Parathyroid adenoma (tissue), 2 donors: ENCODE data around the gene CEP170B.
"Not testable (repeated sequence)": the region's sequence is repeated elsewhere in the genome, so short reads cannot be mapped to it uniquely, and the experiment has no call there.

ENCODE experiments used
- H2AFZ ChIP-seq: fragments of 300-600 bp; sonication (generic); one replicate; pipeline ENCODE4 v1.7.0; 2017; ENCODE audit warnings: antibody characterized with exemption, mild to moderate bottlenecking
- H3K27ac ChIP-seq: fragments of 300-600 bp; sonication (generic); one replicate; pipeline ENCODE4 v1.7.0; 2017
- H3K27me3 ChIP-seq: fragments of 300-600 bp; sonication (generic); one replicate; pipeline ENCODE4 v1.7.0; 2017; ENCODE audit warnings: low read length; ENCODE audit not compliant: control insufficient read depth, insufficient read depth
- H3K36me3 ChIP-seq: fragments of 300-600 bp; sonication (generic); one replicate; pipeline ENCODE4 v1.7.0; 2017; ENCODE audit warnings: low read length; ENCODE audit not compliant: control insufficient read depth, insufficient read depth
- H3K4me1 ChIP-seq: fragments of 300-600 bp; sonication (generic); one replicate; pipeline ENCODE4 v1.7.0; 2017; ENCODE audit warnings: control low read depth
- H3K4me2 ChIP-seq: fragments of 300-600 bp; sonication (generic); one replicate; pipeline ENCODE4 v1.7.0; 2017; ENCODE audit warnings: low read length
- H3K4me3 ChIP-seq: fragments of 300-600 bp; sonication (generic); one replicate; pipeline ENCODE4 v1.7.0; 2017; ENCODE audit warnings: low read depth, low read length
- H3K79me2 ChIP-seq: fragments of 300-600 bp; sonication (generic); one replicate; pipeline ENCODE4 v1.7.0; 2017; ENCODE audit warnings: control low read depth
- H3K9ac ChIP-seq: fragments of 300-600 bp; sonication (generic); one replicate; pipeline ENCODE4 v1.7.0; 2017; ENCODE audit warnings: mild to moderate bottlenecking
- H3K9me3 ChIP-seq: fragments of 300-600 bp; sonication (generic); one replicate; pipeline ENCODE4 v1.7.0; 2017; ENCODE audit warnings: low read length; ENCODE audit not compliant: control insufficient read depth
- CTCF ChIP-seq: fragments of 300-600 bp; sonication (generic); IDR thresholded peaks from one replicate; pipeline ENCODE4 v1.7.0; 2017; ENCODE audit warnings: antibody characterized with exemption, mild to moderate bottlenecking
- donor health status: primary hyperparathyroidism.

Gene CEP170B

GRCh38 chr14:104827177-104828055, 37.7 kb upstream of the CEP170B start:
- Histone ChIP-seq H3K4me1 (no peaks in the 10 kb centered on the region), H3K4me2 (peak overlapping the region; percentile 80), H3K27me3 (no peaks in the 10 kb centered on the region), H3K36me3 (no peaks in the 10 kb centered on the region), H2AFZ (peak overlapping the region; percentile 71), H3K27ac (no peak overlapping the region), H3K79me2 (no peaks in the 10 kb centered on the region), H3K4me3 (peak overlapping the region; percentile 46), H3K9me3 (no peaks in the 10 kb centered on the region), H3K9ac (no peak overlapping the region)
- TF ChIP-seq CTCF = peak; percentile 35

- H3K9me3 ChIP-seq = no peaks in the 10 kb centered on the region
- no peak overlapping the region for H3K9ac ChIP-seq
- no peak overlapping the region for H3K4me2 ChIP-seq
- no peaks in the 10 kb centered on the region for H3K79me2 ChIP-seq
- TF ChIP-seq CTCF = no peak
- no peak overlapping the region for H2AFZ ChIP-seq
- no peak overlapping the region for H3K4me3 ChIP-seq
- H3K27ac ChIP-seq = no peak overlapping the region
- no peaks in the 10 kb centered on the region for H3K36me3 ChIP-seq
- no peaks in the 10 kb centered on the region for H3K4me1 ChIP-seq
- H3K27me3 ChIP-seq = no peaks in the 10 kb centered on the region
Measured at GRCh38 chr14:104830781-104831180, 34.3 kb upstream of the CEP170B start.

GRCh38 chr14:104836171-104836935, 28.7 kb upstream of the CEP170B start:
- H3K4me2 ChIP-seq, H2AFZ ChIP-seq, H3K79me2 ChIP-seq, H3K9ac ChIP-seq, H3K27me3 ChIP-seq, H3K27ac ChIP-seq, H3K9me3 ChIP-seq, H3K4me3 ChIP-seq, H3K4me1 ChIP-seq, H3K36me3 ChIP-seq: not testable (repeated sequence)

- H3K27ac ChIP-seq = no peak overlapping the region
- H3K9me3 ChIP-seq = no peaks in the 10 kb centered on the region
- H3K4me1 ChIP-seq = no peaks in the 10 kb centered on the region
- no peak overlapping the region for H3K9ac ChIP-seq
- no peak overlapping the region for H2AFZ ChIP-seq
- H3K4me2 ChIP-seq = no peak overlapping the region
- H3K79me2 ChIP-seq = no peaks in the 10 kb centered on the region
- TF ChIP-seq CTCF = no peak
- H3K4me3 ChIP-seq = no peak overlapping the region
- no peaks in the 10 kb centered on the region for H3K27me3 ChIP-seq
- no peaks in the 10 kb centered on the region for H3K36me3 ChIP-seq
Measured at GRCh38 chr14:104841730-104842129, 23.3 kb upstream of the CEP170B start.

GRCh38 chr14:104843006-104843405, 22.1 kb upstream of the CEP170B start:
- Histone ChIP-seq H3K36me3 (no peaks in the 10 kb centered on the region), H3K4me3 (no peak overlapping the region), H3K9me3 (no peaks in the 10 kb centered on the region), H3K4me1 (no peaks in the 10 kb centered on the region), H3K9ac (no peak overlapping the region), H3K27me3 (no peaks in the 10 kb centered on the region), H3K27ac (no peak overlapping the region), H3K79me2 (no peaks in the 10 kb centered on the region), H2AFZ (no peak overlapping the region), H3K4me2 (peak overlapping the region; percentile 56)
- TF ChIP-seq CTCF = no peak
